GM18858 (cell line): Measurements from ENCODE around the gene CELF2.

Source experiments
- ATAC-seq: cut with Tn5 transposase; IDR thresholded peaks from one replicate; pipeline ENCODE4 v1.9.1; 2021; ENCODE audit not compliant: unreplicated experiment

Gene CELF2

GRCh38 chr10:11152801-11153200 is 135.1 kb downstream of the CELF2 start:
- ATAC-seq: no peak

GRCh38 chr10:11153245-11153644 is 135.6 kb downstream of the CELF2 start:
- ATAC-seq: no peak

- no peak for ATAC-seq
These were observed 136.1 kb downstream of the CELF2 start for GRCh38 chr10:11153766-11154165.

- ATAC-seq: no peak
These were observed 136.7 kb downstream of the CELF2 start for GRCh38 chr10:11154333-11154732.

GRCh38 chr10:11154849-11155498 is 137.3 kb downstream of the CELF2 start:
- ATAC-seq: no peak

GRCh38 chr10:11156480-11156879 is 138.8 kb downstream of the CELF2 start:
- no peak for ATAC-seq

- no peak for ATAC-seq
These were observed 139.8 kb downstream of the CELF2 start for GRCh38 chr10:11157292-11158076.

GRCh38 chr10:11158080-11158479 is 140.4 kb downstream of the CELF2 start:
- no peak for ATAC-seq

GRCh38 chr10:11159543-11160215 is 142.0 kb downstream of the CELF2 start:
- no peak for ATAC-seq

- no peak for ATAC-seq
These were observed 143.4 kb downstream of the CELF2 start for GRCh38 chr10:11161096-11161495.

- no peak for ATAC-seq
These were observed 144.2 kb downstream of the CELF2 start for GRCh38 chr10:11161910-11162309.

- peak; percentile 65 for ATAC-seq
These were observed 145.3 kb downstream of the CELF2 start for GRCh38 chr10:11162828-11163599.

GRCh38 chr10:11163780-11164550 is 146.3 kb downstream of the CELF2 start:
- no peak for ATAC-seq

- no peak for ATAC-seq
These were observed 146.8 kb downstream of the CELF2 start for GRCh38 chr10:11164551-11164802.

GRCh38 chr10:11164803-11165590 is 147.3 kb downstream of the CELF2 start:
- ATAC-seq: peak; percentile 19

GRCh38 chr10:11165591-11166543 is 148.2 kb downstream of the CELF2 start:
- peak; percentile 50 for ATAC-seq

GRCh38 chr10:11166550-11166949 is 148.9 kb downstream of the CELF2 start:
- ATAC-seq: no peak

GRCh38 chr10:11167233-11167966 is 149.7 kb downstream of the CELF2 start:
- ATAC-seq: no peak
